GM12872 (cell line): ENCODE measurements around the gene ARHGAP42.

Source experiments
- CTCF ChIP-seq: IDR thresholded peaks from 3 replicates; pipeline ENCODE4 v1.5.1; 2011; ENCODE audit warnings: low read depth, mild to moderate bottlenecking, low read length, moderate library complexity; ENCODE audit not compliant: insufficient read depth

ARHGAP42 gene

GRCh38 chr11:100769165-100769564 lies 82.1 kb downstream of the ARHGAP42 start:
- TF ChIP-seq CTCF: no peak

DNA sequence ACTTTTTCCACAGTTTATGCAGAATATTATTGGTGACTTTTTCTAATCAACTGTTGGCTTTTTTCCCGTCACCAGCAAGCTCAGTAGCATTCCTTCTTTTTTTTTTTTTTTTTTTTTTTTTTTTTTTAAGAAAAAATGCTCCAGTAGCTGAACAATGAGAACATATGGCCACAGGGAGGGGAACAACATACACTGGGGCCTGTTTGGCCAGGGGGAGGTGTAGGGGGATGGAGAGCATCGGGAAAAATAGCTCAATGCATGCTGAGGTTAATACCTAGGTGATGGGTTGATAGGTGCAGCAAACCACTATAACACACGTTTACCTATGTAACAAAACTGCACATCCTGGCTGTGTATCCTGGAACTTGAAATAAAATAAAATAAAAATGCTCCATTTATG lies 82.5 kb downstream of the ARHGAP42 start:
- no peak for TF ChIP-seq CTCF

DNA sequence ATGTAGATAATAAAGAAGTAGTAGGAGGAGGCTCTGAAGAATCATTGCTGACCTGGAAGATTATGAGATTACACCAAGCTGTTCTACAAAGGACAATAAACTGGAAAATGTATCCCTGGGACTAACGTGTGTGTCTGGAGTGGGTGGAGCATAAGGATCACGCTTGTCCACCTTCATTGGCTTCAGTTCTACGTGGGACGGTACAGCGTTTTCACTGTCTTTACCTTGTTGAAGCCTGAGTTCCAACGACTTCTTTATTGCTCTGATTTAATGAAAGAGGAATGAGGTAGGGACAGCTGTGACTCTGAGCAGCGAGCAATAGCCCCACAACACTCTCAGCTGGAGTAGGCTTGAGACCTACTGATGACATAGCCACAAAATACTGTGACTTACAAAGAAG lies 87.0 kb downstream of the ARHGAP42 start:
- no peak for TF ChIP-seq CTCF

DNA sequence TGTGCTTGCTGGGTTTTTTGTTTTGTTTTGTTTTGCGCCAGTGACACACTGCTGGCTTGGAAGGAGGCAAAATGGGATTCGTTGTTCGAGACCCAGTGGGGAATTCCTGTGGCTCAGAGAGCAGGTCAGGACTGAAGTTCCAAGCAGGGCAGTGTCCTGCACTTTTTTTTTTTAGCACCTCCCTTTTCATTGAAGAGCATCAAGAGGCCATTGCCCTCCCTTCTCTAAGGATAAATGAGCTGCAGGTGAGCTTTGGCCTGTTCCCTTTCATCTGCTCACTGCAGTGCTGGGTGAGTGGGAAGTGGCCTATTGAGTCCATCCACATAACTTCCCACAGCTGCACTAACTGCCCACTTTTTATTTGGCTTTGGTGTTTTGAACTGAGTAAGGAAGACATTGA lies 87.8 kb downstream of the ARHGAP42 start:
- TF ChIP-seq CTCF: no peak

DNA sequence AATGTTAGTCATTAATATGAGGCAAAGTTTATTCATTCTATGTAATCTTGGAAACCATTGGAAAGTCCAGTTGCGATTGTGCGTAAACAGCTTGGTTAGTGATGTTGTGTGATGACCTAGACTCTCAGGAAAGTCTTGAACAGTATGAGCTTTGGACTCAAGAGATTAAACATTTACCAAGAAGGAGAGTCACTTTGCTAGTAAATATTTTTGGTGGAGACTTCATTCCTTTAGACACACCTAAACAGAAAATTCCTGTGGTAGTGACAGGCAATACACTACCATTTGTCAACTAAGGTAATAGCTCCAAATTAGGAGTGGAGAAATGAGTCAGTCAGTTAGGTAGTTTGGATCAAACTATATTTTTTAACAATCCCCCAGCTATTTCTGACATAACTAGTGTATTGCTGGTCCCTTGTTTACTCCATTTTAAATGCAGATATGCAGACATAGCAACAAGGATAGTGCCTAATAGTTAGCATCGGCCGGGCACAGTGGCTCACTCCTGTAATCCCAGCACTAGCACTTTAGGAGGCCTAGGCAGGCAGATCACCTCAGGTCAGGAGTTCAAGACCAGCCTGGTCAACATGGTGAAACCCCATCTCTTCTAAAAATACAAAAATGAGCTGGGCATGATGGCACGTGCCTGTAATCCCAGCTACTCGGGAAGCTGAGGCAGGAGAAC lies 89.3 kb downstream of the ARHGAP42 start:
- no peak for TF ChIP-seq CTCF

DNA sequence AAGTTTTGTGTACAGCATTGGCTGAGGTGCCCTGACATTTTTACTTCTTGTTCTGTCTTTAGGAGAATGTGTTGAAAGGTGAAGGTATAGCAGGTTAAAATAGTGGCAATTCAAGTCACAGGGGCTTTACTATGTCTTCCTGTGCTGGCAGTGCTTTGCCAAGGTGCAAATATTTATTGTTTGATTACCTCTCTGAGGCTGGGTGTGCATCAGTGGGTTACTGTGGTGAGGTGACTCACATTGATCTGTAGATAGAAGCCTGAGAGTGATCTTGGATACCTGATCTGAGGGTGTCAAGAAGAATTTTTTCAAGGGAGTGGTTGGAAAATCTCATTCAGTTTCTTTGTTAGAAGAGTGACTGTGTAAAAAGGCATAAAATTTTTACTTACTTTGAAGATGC lies 90.0 kb downstream of the ARHGAP42 start:
- no peak for TF ChIP-seq CTCF

DNA sequence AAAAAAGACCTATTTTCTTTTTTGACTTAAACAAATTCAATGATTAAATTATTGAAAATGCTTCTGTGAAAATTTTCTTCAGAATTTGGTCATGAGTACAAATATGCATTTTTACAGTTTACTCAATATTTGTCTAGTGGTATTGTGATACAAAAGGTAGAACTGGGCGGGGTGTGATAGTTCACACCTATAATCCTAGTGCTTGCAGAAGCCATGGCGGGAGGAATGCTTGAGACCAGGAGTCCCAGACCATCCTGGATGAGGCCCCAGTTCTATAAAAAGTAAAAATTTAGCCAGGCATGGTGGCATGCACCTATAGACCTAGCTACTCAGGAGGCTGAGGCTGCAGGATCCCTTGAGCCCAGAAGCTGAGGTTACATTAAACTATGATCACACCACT lies 90.6 kb downstream of the ARHGAP42 start:
- no peak for TF ChIP-seq CTCF

GRCh38 chr11:100778166-100778785 lies 91.2 kb downstream of the ARHGAP42 start:
- TF ChIP-seq CTCF: no peak
